Keratinocyte (primary cell): Measurements from ENCODE around the gene FUOM. TPM values are rescaled to one million over a fixed set of nuclear protein-coding genes. Genes with fewer than 3 reads are reported as not detected.

ENCODE experiments used
- DNase-seq: peaks from one replicate; pipeline ENCODE4 v3.0.0-alpha.2; 2011; ENCODE audit warnings: low read depth, missing footprints, low spot score
- FAIRE-seq: peaks from 2 replicates; lab custom pipeline; 2011; peaks lifted over from hg19 to GRCh38; lab: Jason Lieb, UNC
- H2AFZ ChIP-seq: 2 replicates; pipeline ENCODE4 v1.6.0; 2012; ENCODE audit warnings: low read length, control low read depth, inconsistent platforms; ENCODE audit not compliant: control insufficient read depth
- H3K27ac ChIP-seq: 2 replicates; pipeline ENCODE4 v1.5.1; 2011; ENCODE audit warnings: low read length; ENCODE audit not compliant: control insufficient read depth, insufficient read depth
- H3K27me3 ChIP-seq: 3 replicates; pipeline ENCODE4 v1.6.0; 2011; ENCODE audit warnings: low read length; ENCODE audit not compliant: control insufficient read depth, insufficient read depth; ENCODE audit errors: extremely low read depth
- H3K36me3 ChIP-seq, 2 experiments: 2 replicates in 1 of 2; 3 replicates in 1 of 2; pipeline ENCODE4 v1.5.1; 2011; ENCODE audit warnings: low read length in 2 of 2, mild to moderate bottlenecking in 1 of 2; ENCODE audit not compliant: control insufficient read depth in 2 of 2, insufficient read depth in 2 of 2; ENCODE audit errors: extremely low read depth in 1 of 2
- H3K4me1 ChIP-seq: 3 replicates; pipeline ENCODE4 v1.5.1; 2011; ENCODE audit warnings: low read length; ENCODE audit not compliant: control insufficient read depth, insufficient read depth; ENCODE audit errors: extremely low read depth
- H3K4me2 ChIP-seq: 3 replicates; pipeline ENCODE4 v1.6.0; 2011; ENCODE audit warnings: low read depth, low read length; ENCODE audit not compliant: control insufficient read depth, insufficient read depth; ENCODE audit errors: extremely low read depth
- H3K4me3 ChIP-seq, 3 experiments: fragments of 200-600 bp in 1 of 3; sonication (generic) in 1 of 3; 2 replicates in 2 of 3; 3 replicates in 1 of 3; pipeline ENCODE4 v1.5.1; 2011 to 2016; ENCODE audit warnings: low read length in 3 of 3, mild to moderate bottlenecking in 3 of 3, control low read depth in 2 of 3, inconsistent platforms in 1 of 3, low read depth in 1 of 3, mixed read lengths in 1 of 3, mixed run types in 1 of 3, moderate library complexity in 1 of 3; ENCODE audit not compliant: control insufficient read depth in 2 of 3, insufficient read depth in 2 of 3; ENCODE audit errors: extremely low read depth in 1 of 3
- H3K79me2 ChIP-seq: 2 replicates; pipeline ENCODE4 v1.6.0; 2012; ENCODE audit warnings: low read length; ENCODE audit not compliant: control insufficient read depth, insufficient read depth
- H3K9ac ChIP-seq: 3 replicates; pipeline ENCODE4 v1.6.0; 2011; ENCODE audit warnings: low read length; ENCODE audit not compliant: control insufficient read depth, insufficient read depth; ENCODE audit errors: extremely low read depth
- H3K9me1 ChIP-seq: 3 replicates; pipeline ENCODE4 v1.6.0; 2011; ENCODE audit warnings: low read length; ENCODE audit not compliant: control insufficient read depth, insufficient read depth; ENCODE audit errors: extremely low read depth
- H3K9me3 ChIP-seq: 2 replicates; pipeline ENCODE4 v1.5.1; 2012; ENCODE audit warnings: low read depth, low read length; ENCODE audit not compliant: control insufficient read depth
- H4K20me1 ChIP-seq: 3 replicates; pipeline ENCODE4 v1.6.0; 2011; ENCODE audit warnings: low read length; ENCODE audit not compliant: control insufficient read depth, insufficient read depth; ENCODE audit errors: extremely low read depth
- CTCF ChIP-seq, 3 experiments: IDR thresholded peaks in 1 of 3; conservative IDR thresholded peaks in 1 of 3; optimal IDR thresholded peaks in 1 of 3; 2 replicates in 2 of 3; 3 replicates in 1 of 3; pipeline versions ENCODE3 to v1.5.1; 2011; ENCODE audit warnings: low read length in 3 of 3, mild to moderate bottlenecking in 3 of 3, moderate library complexity in 2 of 3, control low read depth in 1 of 3, inconsistent platforms in 1 of 3; ENCODE audit not compliant: insufficient read depth in 2 of 3; ENCODE audit errors: extremely low read depth in 1 of 3
- EZH2 ChIP-seq: IDR thresholded peaks from one replicate; pipeline ENCODE4 v1.6.1; 2012; ENCODE audit warnings: inconsistent platforms, mild to moderate bottlenecking, low read length, moderate library complexity
- dilution Hi-C: fragments of 300-500 bp; cut with MboI; formaldehyde crosslinking; loops from one replicate; pipeline ENCODE4 v1.7.0; 2020; ENCODE audit warnings: low sequenced_read_pairs; ENCODE audit not compliant: extremely low pct_ligation_motif_present
- polyA plus RNA-seq, 5 experiments: library from polyadenylated mRNA; depleted of rRNA in 3 of 5; stranded (reverse) in 3 of 5; stranded (forward) in 1 of 5; unstranded in 1 of 5; fragments of >200 nt; gene quantifications; 1 replicate in 1 of 5; 2 replicates in 3 of 5; 3 replicates in 1 of 5; pipeline versions ENCODE4 v1.2.1 to v1.2.3, GENCODE V29; 2011 to 2012; ENCODE audit warnings: missing spikeins in 2 of 5, low read depth in 1 of 5, low replicate concordance in 1 of 5

Gene FUOM
- polyA plus RNA-seq, 1 donor (not counting 4 experiments of a cell fraction or from before 2014, with no cell fraction given): 11.3 TPM

GRCh38 chr10:133311570-133311969, 46.2 kb downstream of the FUOM start:
- no peak overlapping the region for H3K4me2 ChIP-seq
- peaks cover 12 to 13% of the 10 kb centered on the region in 2 experiments for H3K36me3 ChIP-seq
- H3K27ac ChIP-seq: no peak overlapping the region
- no peaks in the 10 kb centered on the region for H3K9me3 ChIP-seq
- dilution Hi-C loops: no loop called here
- H3K79me2 ChIP-seq: peaks cover 18% of the 10 kb centered on the region
- H3K4me1 ChIP-seq: peaks cover 9% of the 10 kb centered on the region
- no peaks in the 10 kb centered on the region for H3K9me1 ChIP-seq
- no peak for TF ChIP-seq EZH2
- no peaks in the 10 kb centered on the region for H4K20me1 ChIP-seq
- no peak overlapping the region for H3K4me3 ChIP-seq
- no peak overlapping the region for H3K9ac ChIP-seq
- FAIRE-seq (no peak), DNase-seq (no peak)
- H3K27me3 ChIP-seq: no peaks in the 10 kb centered on the region
- H2AFZ ChIP-seq: no peak overlapping the region

- peaks cover 1% of the 10 kb centered on the region for H4K20me1 ChIP-seq
- H2AFZ ChIP-seq: no peak overlapping the region
- peaks cover 26% of the 10 kb centered on the region for H3K79me2 ChIP-seq
- no peak for FAIRE-seq
- peaks cover 9% of the 10 kb centered on the region for H3K4me1 ChIP-seq
- H3K9me1 ChIP-seq: peaks cover 2% of the 10 kb centered on the region
- no peak for DNase-seq
- H3K9me3 ChIP-seq: no peaks in the 10 kb centered on the region
- dilution Hi-C loops: no loop called here
- H3K27me3 ChIP-seq: no peaks in the 10 kb centered on the region
- H3K4me3 ChIP-seq: no peak overlapping the region
- peaks cover 14% of the 10 kb centered on the region in 2 experiments for H3K36me3 ChIP-seq
- no peak overlapping the region for H3K27ac ChIP-seq
- TF ChIP-seq EZH2 (no peak), CTCF (optimal IDR thresholded peaks at IDR 0.05 in 1 of 3, IDR thresholded peaks at IDR 0.05 in 1 of 3, conservative IDR thresholded peaks at IDR 0.05 in 1 of 3; ENCODE audit: extremely low read depth in 1 of 3, insufficient read depth in 2 of 3, low read length in 3 of 3) (no peak)
- no peak overlapping the region for H3K4me2 ChIP-seq
- no peak overlapping the region for H3K9ac ChIP-seq
These were observed 47.0 kb downstream of the FUOM start for GRCh38 chr10:133310789-133311188.

- H3K27me3 ChIP-seq: no peaks in the 10 kb centered on the region
- H2AFZ ChIP-seq: no peak overlapping the region
- H3K4me2 ChIP-seq: no peak overlapping the region
These were observed 47.4 kb downstream of the FUOM start for GRCh38 chr10:133310399-133310755.

More at GRCh38 chr10:133310399-133310755, 47.4 kb downstream of the FUOM start:
- Histone ChIP-seq H3K36me3 (peaks cover 15 to 17% of the 10 kb centered on the region in 2 experiments), H3K4me3 (no peak overlapping the region), H3K27ac (no peak overlapping the region), H3K9me3 (no peaks in the 10 kb centered on the region), H3K79me2 (peaks cover 30% of the 10 kb centered on the region), H3K9ac (no peak overlapping the region), H4K20me1 (peaks cover 3% of the 10 kb centered on the region), H3K4me1 (peaks cover 9% of the 10 kb centered on the region), H3K9me1 (peaks cover 2% of the 10 kb centered on the region)
- DNase-seq: no peak
- no peak for FAIRE-seq
- TF ChIP-seq EZH2 (no peak), CTCF (optimal IDR thresholded peaks at IDR 0.05 in 1 of 3, IDR thresholded peaks at IDR 0.05 in 1 of 3, conservative IDR thresholded peaks at IDR 0.05 in 1 of 3; ENCODE audit: extremely low read depth in 1 of 3, insufficient read depth in 2 of 3, low read length in 3 of 3) (no peak)
- dilution Hi-C loops: no loop called here
